HepG2 (cell line): ENCODE measurements around the gene ITGB5. TPM values are rescaled to one million over a fixed set of nuclear protein-coding genes. Genes with fewer than 3 reads are reported as not detected.

ENCODE experiments used
- ETV5 ChIP-seq: IDR thresholded peaks from 2 replicates; pipeline ENCODE4 v1.6.1; 2018; ENCODE audit warnings: missing biosample characterization, missing genetic modification reagents, inconsistent platforms, borderline replicate concordance
- HNRNPUL1 ChIP-seq: fragments of 200-400 bp; formaldehyde crosslinking; IDR thresholded peaks from 2 replicates; pipeline ENCODE4 v1.6.1; 2017; ENCODE audit warnings: low read depth, mild to moderate bottlenecking, low read length, moderate library complexity
- HOXA9 ChIP-seq: sonication (generic); formaldehyde crosslinking; IDR thresholded peaks from 2 replicates; pipeline ENCODE4 v1.8.1; 2022; ENCODE audit warnings: missing genetic modification reagents, mild to moderate bottlenecking, moderate library complexity, borderline replicate concordance
- NR2F6 ChIP-seq, 2 experiments: IDR thresholded peaks; 2 replicates each; pipeline ENCODE4 v1.6.1; 2016; ENCODE audit warnings: antibody characterized with exemption in 1 of 2, mild to moderate bottlenecking in 1 of 2
- PHF8 ChIP-seq: sonication (generic); formaldehyde crosslinking; IDR thresholded peaks from 2 replicates; pipeline ENCODE4 v1.5.0; 2020; ENCODE audit warnings: missing genetic modification reagents
- RCOR2 ChIP-seq: IDR thresholded peaks from 2 replicates; pipeline ENCODE4 v1.6.1; 2016; ENCODE audit warnings: missing biosample characterization, missing genetic modification reagents
- REL ChIP-seq: sonication (generic); formaldehyde crosslinking; conservative IDR thresholded peaks from 2 replicates; pipeline ENCODE4 v1.8.0; 2022; ENCODE audit warnings: mild to moderate bottlenecking, missing genetic modification reagents, moderate library complexity
- SAP130 ChIP-seq: IDR thresholded peaks from 2 replicates; pipeline ENCODE4 v1.6.1; 2016; ENCODE audit warnings: low read depth
- TAF15 ChIP-seq: fragments of 200-400 bp; formaldehyde crosslinking; IDR thresholded peaks from one replicate; pipeline ENCODE4 v1.6.1; 2018; ENCODE audit warnings: mild to moderate bottlenecking, low read depth, low read length; ENCODE audit not compliant: poor library complexity, severe bottlenecking
- TBL1XR1 ChIP-seq: fragments of 150-350 bp; IDR thresholded peaks from 2 replicates; pipeline ENCODE4 v1.6.1; 2014; ENCODE audit warnings: borderline replicate concordance, low read length; ENCODE audit not compliant: partially characterized antibody
- ZNF331 ChIP-seq: sonication (generic); formaldehyde crosslinking; IDR thresholded peaks from 2 replicates; pipeline ENCODE4 v1.4.0; 2020; ENCODE audit warnings: missing genetic modification reagents
- ZNF496 ChIP-seq: sonication (generic); formaldehyde crosslinking; IDR thresholded peaks from 2 replicates; pipeline ENCODE4 v1.8.1; 2023; ENCODE audit warnings: mild to moderate bottlenecking, moderate library complexity, missing genetic modification reagents; ENCODE audit not compliant: insufficient replicate concordance
- ZNF883 ChIP-seq: sonication (generic); formaldehyde crosslinking; IDR thresholded peaks from 2 replicates; pipeline ENCODE4 v1.5.1; 2020; ENCODE audit warnings: mild to moderate bottlenecking, missing genetic modification reagents; ENCODE audit errors: not compliant biosample characterization
- polyA plus RNA-seq, 8 experiments: library from polyadenylated mRNA; depleted of rRNA in 3 of 8; stranded (reverse) in 7 of 8; unstranded in 1 of 8; fragments of >200 nt; fragmentation: Illumina TruSeq in 4 of 8; extraction: Trizol in 4 of 8; gene quantifications; 2 replicates each; pipeline versions ENCODE4 v1.2.1 to v1.2.3, GENCODE V29; 2011 to 2016; ENCODE audit warnings: low read depth in 4 of 8, missing spikeins in 1 of 8, mixed read lengths in 1 of 8; ENCODE audit not compliant: insufficient read depth in 1 of 8
- total RNA-seq, 5 experiments: library from RNA; depleted of rRNA; stranded (reverse); fragments of >200 nt; fragmentation: Illumina TruSeq; extraction: Trizol; gene quantifications; 2 replicates each; pipeline ENCODE4 v1.2.3, GENCODE V29; 2016; ENCODE audit warnings: low read depth in 1 of 5
- TF ChIP-seq, protein P1 (sequence below): sonication (generic); formaldehyde crosslinking; conservative IDR thresholded peaks from 2 replicates; pipeline ENCODE4 v1.4.0; 2020; ENCODE audit warnings: mild to moderate bottlenecking, missing genetic modification reagents, moderate library complexity
- TF ChIP-seq, protein P2 (sequence below): sonication (generic); formaldehyde crosslinking; IDR thresholded peaks from 2 replicates; pipeline ENCODE4 v1.4.0; 2020; ENCODE audit warnings: missing genetic modification reagents; ENCODE audit errors: not compliant biosample characterization
- TF ChIP-seq, protein P3 (sequence below): sonication (generic); formaldehyde crosslinking; IDR thresholded peaks from 2 replicates; pipeline ENCODE4 v1.4.0; 2020; ENCODE audit warnings: missing genetic modification reagents
- TF ChIP-seq, protein P4 (sequence below): IDR thresholded peaks from 2 replicates; pipeline ENCODE4 v1.6.1; 2016; ENCODE audit warnings: low read depth
- TF ChIP-seq, protein P5 (sequence below): sonication (generic); formaldehyde crosslinking; IDR thresholded peaks from 2 replicates; pipeline ENCODE4 v1.4.0; 2020; ENCODE audit warnings: mild to moderate bottlenecking, missing genetic modification reagents

Gene ITGB5
- total and polyA plus RNA-seq, 2 of the 13 experiments (the other 11 are each of a cell fraction or from before 2014, with no cell fraction given) = 74.1 to 343 TPM

DNA sequence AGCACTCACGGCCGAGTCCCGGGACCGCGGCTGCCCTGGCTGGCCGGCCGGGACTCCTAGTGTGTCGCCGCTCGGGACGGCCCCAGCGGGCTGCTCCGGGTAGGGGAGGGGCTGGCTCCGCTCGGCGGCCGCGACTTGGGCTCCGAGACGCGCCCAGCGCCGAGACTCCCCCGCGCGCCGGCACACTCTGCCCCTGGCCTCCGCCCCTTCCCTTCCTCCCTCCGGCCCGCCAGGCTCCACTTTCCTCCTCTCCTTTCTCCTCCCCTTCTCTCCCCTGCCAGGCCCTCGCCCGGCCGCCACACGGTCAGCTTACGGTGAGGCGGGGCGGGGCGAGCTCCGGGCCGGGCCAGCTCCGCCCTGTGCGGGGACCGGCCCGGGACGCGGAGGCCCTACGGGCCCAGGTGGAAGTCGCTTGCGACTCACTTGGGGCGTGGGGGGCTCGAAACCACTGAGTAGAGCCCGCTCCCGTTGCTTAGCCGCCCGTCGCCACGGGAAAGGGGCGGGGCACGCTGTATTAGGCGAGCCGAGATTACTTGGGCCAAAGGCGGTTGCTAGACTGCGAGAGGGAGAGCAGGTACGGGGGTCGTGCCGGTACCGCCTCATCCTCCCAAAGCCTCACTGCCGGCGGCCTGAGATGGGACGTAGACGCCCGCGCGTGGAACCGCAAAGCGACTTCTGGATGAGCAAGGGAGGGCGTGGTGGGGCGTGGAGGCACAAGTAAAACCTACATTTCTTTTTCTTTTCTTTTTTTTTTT is at the start of gene ITGB5 (continued):
- 0 out of 2 replicates have a peak, but pooled peaks have one; percentile 33 for TF ChIP-seq HNRNPUL1
- TF ChIP-seq, protein P1, sequence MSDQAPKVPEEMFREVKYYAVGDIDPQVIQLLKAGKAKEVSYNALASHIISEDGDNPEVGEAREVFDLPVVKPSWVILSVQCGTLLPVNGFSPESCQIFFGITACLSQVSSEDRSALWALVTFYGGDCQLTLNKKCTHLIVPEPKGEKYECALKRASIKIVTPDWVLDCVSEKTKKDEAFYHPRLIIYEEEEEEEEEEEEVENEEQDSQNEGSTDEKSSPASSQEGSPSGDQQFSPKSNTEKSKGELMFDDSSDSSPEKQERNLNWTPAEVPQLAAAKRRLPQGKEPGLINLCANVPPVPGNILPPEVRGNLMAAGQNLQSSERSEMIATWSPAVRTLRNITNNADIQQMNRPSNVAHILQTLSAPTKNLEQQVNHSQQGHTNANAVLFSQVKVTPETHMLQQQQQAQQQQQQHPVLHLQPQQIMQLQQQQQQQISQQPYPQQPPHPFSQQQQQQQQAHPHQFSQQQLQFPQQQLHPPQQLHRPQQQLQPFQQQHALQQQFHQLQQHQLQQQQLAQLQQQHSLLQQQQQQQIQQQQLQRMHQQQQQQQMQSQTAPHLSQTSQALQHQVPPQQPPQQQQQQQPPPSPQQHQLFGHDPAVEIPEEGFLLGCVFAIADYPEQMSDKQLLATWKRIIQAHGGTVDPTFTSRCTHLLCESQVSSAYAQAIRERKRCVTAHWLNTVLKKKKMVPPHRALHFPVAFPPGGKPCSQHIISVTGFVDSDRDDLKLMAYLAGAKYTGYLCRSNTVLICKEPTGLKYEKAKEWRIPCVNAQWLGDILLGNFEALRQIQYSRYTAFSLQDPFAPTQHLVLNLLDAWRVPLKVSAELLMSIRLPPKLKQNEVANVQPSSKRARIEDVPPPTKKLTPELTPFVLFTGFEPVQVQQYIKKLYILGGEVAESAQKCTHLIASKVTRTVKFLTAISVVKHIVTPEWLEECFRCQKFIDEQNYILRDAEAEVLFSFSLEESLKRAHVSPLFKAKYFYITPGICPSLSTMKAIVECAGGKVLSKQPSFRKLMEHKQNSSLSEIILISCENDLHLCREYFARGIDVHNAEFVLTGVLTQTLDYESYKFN (CRISPR knock-in tag) = peak; percentile 45; the same call in 1 of the 2 replicates
- no peak for TF ChIP-seq ZNF496 (CRISPR knock-in tag)
- TF ChIP-seq ZNF331 = 0 out of 2 replicates have a peak, but pooled peaks have one; percentile 35
- TF ChIP-seq TAF15 = peak; percentile 56
- 0 out of 2 replicates have a peak, but pooled peaks have one; percentile 36 for TF ChIP-seq ETV5
- TF ChIP-seq, protein P2, sequence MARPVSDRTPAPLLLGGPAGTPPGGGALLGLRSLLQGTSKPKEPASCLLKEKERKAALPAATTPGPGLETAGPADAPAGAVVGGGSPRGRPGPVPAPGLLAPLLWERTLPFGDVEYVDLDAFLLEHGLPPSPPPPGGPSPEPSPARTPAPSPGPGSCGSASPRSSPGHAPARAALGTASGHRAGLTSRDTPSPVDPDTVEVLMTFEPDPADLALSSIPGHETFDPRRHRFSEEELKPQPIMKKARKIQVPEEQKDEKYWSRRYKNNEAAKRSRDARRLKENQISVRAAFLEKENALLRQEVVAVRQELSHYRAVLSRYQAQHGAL (CRISPR knock-in tag) = no peak
- TF ChIP-seq, protein P3, sequence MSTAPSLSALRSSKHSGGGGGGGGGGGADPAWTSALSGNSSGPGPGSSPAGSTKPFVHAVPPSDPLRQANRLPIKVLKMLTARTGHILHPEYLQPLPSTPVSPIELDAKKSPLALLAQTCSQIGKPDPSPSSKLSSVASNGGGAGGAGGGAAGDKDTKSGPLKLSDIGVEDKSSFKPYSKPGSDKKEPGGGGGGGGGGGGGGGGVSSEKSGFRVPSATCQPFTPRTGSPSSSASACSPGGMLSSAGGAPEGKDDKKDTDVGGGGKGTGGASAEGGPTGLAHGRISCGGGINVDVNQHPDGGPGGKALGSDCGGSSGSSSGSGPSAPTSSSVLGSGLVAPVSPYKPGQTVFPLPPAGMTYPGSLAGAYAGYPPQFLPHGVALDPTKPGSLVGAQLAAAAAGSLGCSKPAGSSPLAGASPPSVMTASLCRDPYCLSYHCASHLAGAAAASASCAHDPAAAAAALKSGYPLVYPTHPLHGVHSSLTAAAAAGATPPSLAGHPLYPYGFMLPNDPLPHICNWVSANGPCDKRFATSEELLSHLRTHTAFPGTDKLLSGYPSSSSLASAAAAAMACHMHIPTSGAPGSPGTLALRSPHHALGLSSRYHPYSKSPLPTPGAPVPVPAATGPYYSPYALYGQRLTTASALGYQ (CRISPR knock-in tag) = 0 out of 2 replicates have a peak, but pooled peaks have one; percentile 53
- TF ChIP-seq NR2F6 (IDR thresholded peaks at IDR 0.05) = no peak
- peak; percentile 18; the same call in 1 of the 2 replicates for TF ChIP-seq NR2F6 (CRISPR knock-in tag; IDR thresholded peaks at IDR 0.05)
- TF ChIP-seq PHF8 (CRISPR knock-in tag) = peak; percentile 61; the same call in 1 of the 2 replicates
- TF ChIP-seq REL (CRISPR knock-in tag) = peak; percentile 40; the same call in 1 of the 2 replicates
- no peak for TF ChIP-seq TBL1XR1
- TF ChIP-seq ZNF883 = no peak
- no peak for TF ChIP-seq RCOR2
- TF ChIP-seq, protein P4, sequence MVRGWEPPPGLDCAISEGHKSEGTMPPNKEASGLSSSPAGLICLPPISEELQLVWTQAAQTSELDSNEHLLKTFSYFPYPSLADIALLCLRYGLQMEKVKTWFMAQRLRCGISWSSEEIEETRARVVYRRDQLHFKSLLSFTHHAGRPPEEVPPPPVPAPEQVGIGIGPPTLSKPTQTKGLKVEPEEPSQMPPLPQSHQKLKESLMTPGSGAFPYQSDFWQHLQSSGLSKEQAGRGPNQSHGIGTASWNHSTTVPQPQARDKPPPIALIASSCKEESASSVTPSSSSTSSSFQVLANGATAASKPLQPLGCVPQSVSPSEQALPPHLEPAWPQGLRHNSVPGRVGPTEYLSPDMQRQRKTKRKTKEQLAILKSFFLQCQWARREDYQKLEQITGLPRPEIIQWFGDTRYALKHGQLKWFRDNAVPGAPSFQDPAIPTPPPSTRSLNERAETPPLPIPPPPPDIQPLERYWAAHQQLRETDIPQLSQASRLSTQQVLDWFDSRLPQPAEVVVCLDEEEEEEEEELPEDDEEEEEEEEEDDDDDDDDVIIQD (CRISPR knock-in tag) = no peak
- TF ChIP-seq HOXA9 (CRISPR knock-in tag) = no peak
- peak; percentile 71 for TF ChIP-seq SAP130 (CRISPR knock-in tag)
- TF ChIP-seq, protein P5, sequence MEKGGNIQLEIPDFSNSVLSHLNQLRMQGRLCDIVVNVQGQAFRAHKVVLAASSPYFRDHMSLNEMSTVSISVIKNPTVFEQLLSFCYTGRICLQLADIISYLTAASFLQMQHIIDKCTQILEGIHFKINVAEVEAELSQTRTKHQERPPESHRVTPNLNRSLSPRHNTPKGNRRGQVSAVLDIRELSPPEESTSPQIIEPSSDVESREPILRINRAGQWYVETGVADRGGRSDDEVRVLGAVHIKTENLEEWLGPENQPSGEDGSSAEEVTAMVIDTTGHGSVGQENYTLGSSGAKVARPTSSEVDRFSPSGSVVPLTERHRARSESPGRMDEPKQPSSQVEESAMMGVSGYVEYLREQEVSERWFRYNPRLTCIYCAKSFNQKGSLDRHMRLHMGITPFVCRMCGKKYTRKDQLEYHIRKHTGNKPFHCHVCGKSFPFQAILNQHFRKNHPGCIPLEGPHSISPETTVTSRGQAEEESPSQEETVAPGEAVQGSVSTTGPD (CRISPR knock-in tag) = no peak
